ENCODE data around the gene DOCK9.

DNA sequence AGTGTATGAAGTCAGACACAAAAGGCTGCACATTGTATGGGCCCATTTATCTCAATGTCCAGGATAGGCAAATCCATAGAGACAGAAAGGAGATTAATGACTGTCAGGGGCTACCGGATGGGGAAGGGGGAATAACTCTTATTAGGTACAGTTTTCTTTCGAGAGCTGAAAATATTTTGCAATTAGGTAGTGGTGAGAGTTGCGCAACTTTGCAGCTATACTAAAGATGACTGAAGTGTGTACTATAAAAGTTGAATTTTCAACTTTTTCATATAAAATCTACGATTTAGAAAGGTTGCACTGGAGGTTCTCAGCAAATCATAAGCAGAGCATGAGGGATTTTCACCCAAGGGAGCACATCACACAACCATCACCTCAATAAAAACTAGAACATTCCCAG, 209.3 kb downstream of the DOCK9 start:
- TF ChIP-seq POLR2A (IDR thresholded peaks at IDR 0.05) = no peak
- TF ChIP-seq, protein P1, sequence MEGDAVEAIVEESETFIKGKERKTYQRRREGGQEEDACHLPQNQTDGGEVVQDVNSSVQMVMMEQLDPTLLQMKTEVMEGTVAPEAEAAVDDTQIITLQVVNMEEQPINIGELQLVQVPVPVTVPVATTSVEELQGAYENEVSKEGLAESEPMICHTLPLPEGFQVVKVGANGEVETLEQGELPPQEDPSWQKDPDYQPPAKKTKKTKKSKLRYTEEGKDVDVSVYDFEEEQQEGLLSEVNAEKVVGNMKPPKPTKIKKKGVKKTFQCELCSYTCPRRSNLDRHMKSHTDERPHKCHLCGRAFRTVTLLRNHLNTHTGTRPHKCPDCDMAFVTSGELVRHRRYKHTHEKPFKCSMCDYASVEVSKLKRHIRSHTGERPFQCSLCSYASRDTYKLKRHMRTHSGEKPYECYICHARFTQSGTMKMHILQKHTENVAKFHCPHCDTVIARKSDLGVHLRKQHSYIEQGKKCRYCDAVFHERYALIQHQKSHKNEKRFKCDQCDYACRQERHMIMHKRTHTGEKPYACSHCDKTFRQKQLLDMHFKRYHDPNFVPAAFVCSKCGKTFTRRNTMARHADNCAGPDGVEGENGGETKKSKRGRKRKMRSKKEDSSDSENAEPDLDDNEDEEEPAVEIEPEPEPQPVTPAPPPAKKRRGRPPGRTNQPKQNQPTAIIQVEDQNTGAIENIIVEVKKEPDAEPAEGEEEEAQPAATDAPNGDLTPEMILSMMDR (IDR thresholded peaks at IDR 0.05) = no peak

Measured in right lobe of liver (tissue), 4 donors.